Measurements from ENCODE around the gene FGD6. TPM values are rescaled to one million over a fixed set of nuclear protein-coding genes. Genes with fewer than 3 reads are reported as not detected.
"Not testable (repeated sequence)": the region's sequence is repeated elsewhere in the genome, so short reads cannot be mapped to it uniquely, and the experiment has no call there.

The FGD6 gene
- total RNA-seq, 3 donors from 2014 or later: 5.6 to 28.0 (median 13.1) TPM

DNA sequence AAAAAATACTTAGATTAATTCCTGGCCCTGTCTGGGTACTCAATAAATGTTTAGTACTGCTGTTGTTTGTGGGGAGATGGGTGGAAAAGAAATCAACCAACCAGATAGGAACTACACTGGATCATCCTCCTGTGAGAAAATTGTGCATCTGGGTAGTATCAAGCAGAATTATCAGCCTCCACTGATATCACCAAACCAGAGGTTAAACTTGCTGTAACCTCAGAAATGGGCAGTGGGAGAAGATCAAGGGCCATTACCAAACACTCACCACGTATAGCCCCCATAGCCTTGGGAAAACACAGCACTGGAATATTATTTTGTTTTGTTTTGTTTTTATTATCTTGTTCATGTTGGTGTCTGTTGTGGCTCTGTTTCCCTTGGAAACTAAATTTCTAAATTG lies 20.0 kb upstream of the FGD6 start:
- Histone ChIP-seq H3K27ac (no peak overlapping the region), H3K4me1 (no peaks in the 10 kb centered on the region), H3K4me3 (no peak overlapping the region), H3K36me3 (no peaks in the 10 kb centered on the region), H3K9me3 (no peaks in the 10 kb centered on the region), H3K27me3 (no peaks in the 10 kb centered on the region)
- DNase-seq (ENCODE audit: low spot score in 2 of 2): no peak
- intact Hi-C loops (cut with DNase I; ENCODE audit: low total_unique reads): no loop called here
- TF ChIP-seq POLR2AphosphoS5 (IDR thresholded peaks at IDR 0.05) (no peak), POLR2A (IDR thresholded peaks at IDR 0.05) (no peak)
- TF ChIP-seq, protein P1, sequence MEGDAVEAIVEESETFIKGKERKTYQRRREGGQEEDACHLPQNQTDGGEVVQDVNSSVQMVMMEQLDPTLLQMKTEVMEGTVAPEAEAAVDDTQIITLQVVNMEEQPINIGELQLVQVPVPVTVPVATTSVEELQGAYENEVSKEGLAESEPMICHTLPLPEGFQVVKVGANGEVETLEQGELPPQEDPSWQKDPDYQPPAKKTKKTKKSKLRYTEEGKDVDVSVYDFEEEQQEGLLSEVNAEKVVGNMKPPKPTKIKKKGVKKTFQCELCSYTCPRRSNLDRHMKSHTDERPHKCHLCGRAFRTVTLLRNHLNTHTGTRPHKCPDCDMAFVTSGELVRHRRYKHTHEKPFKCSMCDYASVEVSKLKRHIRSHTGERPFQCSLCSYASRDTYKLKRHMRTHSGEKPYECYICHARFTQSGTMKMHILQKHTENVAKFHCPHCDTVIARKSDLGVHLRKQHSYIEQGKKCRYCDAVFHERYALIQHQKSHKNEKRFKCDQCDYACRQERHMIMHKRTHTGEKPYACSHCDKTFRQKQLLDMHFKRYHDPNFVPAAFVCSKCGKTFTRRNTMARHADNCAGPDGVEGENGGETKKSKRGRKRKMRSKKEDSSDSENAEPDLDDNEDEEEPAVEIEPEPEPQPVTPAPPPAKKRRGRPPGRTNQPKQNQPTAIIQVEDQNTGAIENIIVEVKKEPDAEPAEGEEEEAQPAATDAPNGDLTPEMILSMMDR (IDR thresholded peaks at IDR 0.05): no peak

DNA sequence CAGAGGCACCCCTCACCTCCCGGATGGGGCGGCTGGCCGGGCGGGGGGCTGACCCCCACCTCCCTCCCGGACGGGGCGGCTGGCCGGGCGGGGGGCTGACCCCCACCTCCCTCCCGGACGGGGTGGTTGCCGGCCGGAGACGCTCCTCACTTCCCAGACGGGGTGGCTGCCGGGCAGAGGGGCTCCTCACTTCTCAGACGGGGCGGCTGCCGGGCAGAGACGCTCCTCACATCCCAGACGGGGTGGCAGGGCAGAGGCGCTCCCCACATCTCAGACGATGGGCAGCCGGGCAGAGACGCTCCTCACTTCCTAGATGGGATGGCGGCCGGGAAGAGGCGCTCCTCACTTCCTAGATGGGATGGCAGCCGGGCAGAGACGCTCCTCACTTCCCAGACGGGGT lies 18.4 kb upstream of the FGD6 start:
- H3K9me3 ChIP-seq; H3K27me3 ChIP-seq; DNase-seq (ENCODE audit: low spot score in 2 of 2); H3K4me1 ChIP-seq; H3K4me3 ChIP-seq; H3K27ac ChIP-seq; intact Hi-C loops (cut with DNase I; ENCODE audit: low total_unique reads); H3K36me3 ChIP-seq: not testable (repeated sequence)

DNA sequence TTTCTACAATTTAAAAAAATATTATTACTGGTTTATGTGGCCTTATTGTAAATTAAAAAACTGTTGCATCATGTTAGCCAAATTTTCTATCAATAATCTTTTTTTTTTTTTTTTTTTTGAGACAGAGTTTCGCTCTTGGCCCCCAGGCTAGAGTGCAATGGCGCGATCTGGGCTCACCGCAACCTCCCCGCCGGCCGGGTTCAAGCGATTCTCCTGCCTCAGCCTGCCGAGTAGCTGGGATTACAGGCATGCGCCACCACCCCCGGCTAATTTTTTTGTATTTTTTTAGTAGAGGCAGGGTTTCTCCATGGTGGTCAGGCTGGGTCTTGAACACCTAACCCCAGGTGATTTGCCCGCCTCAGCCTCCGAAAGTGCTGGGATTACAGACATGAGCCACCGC lies 16.9 kb upstream of the FGD6 start:
- DNase-seq (ENCODE audit: low spot score in 2 of 2); intact Hi-C loops (cut with DNase I; ENCODE audit: low total_unique reads); H3K9me3 ChIP-seq; H3K36me3 ChIP-seq; H3K27me3 ChIP-seq; H3K27ac ChIP-seq; H3K4me1 ChIP-seq; H3K4me3 ChIP-seq: not testable (repeated sequence)

DNA sequence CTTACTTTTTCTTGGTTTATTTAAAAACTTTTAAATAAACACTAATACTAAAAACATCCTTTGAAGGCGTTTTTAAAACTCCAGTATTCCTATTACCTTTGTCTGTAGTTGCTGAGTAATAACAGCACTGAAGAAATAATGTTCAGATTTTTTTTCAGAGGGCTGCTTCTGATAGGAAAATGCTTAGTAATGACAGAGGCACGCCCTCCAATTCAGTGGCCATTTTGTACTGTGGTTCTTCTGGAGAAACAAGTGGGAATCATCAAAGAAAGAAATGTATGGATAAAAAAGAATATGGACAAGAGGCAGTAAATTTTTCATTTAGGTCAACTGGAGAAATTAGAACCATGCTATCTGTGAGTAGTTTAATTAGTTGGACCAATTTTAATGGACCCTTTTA lies 13.9 kb upstream of the FGD6 start:
- H3K4me1 ChIP-seq: no peaks in the 10 kb centered on the region
- no peak for DNase-seq (ENCODE audit: low spot score in 2 of 2)
- H3K27me3 ChIP-seq: no peaks in the 10 kb centered on the region
- H3K9me3 ChIP-seq: no peaks in the 10 kb centered on the region
- intact Hi-C loops (cut with DNase I; ENCODE audit: low total_unique reads): no loop called here
- no peaks in the 10 kb centered on the region for H3K36me3 ChIP-seq
- no peak overlapping the region for H3K4me3 ChIP-seq
- TF ChIP-seq POLR2AphosphoS5 (IDR thresholded peaks at IDR 0.05) (no peak), POLR2A (IDR thresholded peaks at IDR 0.05) (no peak)
- TF ChIP-seq, protein P1 (IDR thresholded peaks at IDR 0.05): no peak
- H3K27ac ChIP-seq: no peak overlapping the region

DNA sequence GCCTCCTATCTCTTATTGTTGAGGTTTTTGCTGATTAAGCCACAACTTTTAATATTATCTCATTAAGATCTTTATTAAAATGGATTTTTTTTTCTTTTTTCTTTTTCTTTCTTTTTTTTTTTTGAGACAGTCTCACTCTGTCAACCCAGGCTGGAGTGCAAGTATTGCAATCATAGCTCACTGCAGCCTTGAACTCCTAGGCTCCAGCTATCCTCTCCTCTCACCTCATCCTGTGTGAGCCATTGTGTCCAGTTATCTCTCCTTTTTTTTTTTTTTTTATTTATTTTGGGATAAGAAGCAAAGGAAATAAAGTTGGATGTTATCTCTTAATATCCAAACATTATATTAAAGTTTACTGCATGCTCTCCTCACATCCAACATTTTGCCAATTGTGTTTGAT lies 13.0 kb upstream of the FGD6 start:
- Histone ChIP-seq H3K27ac (no peak overlapping the region), H3K4me1 (no peaks in the 10 kb centered on the region), H3K27me3 (no peaks in the 10 kb centered on the region)

DNA sequence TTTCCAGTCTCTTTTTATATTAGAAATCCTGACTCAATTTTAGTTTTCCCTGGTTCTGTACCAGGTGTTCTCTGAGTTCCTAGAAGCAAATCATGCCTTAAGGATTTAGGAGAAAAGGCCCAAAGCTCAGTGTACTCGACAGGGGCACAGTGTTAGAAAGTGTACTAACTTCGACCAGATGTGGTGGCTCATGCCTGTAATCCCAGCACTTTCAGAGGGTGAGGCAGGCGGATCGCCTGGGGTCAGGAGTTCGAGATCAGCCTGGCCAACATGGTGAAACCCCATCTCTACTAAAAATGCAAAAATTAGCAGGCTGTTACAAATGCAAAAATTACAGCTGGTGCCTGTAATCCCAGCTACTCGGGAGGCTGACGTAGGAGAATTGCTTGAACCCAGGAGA lies 12.4 kb upstream of the FGD6 start:
- no peaks in the 10 kb centered on the region for H3K9me3 ChIP-seq
- H3K4me3 ChIP-seq: no peak overlapping the region
- no peaks in the 10 kb centered on the region for H3K4me1 ChIP-seq
- no peaks in the 10 kb centered on the region for H3K36me3 ChIP-seq
- no peak overlapping the region for H3K27ac ChIP-seq
- intact Hi-C loops (cut with DNase I; ENCODE audit: low total_unique reads): no loop called here
- no peaks in the 10 kb centered on the region for H3K27me3 ChIP-seq
- no peak for TF ChIP-seq POLR2AphosphoS5 (IDR thresholded peaks at IDR 0.05)
- TF ChIP-seq, protein P1 (IDR thresholded peaks at IDR 0.05): no peak
- no peak for DNase-seq (ENCODE audit: low spot score in 2 of 2)

More for the DNA sequence above, 13.0 kb upstream of the FGD6 start:
- intact Hi-C loops (cut with DNase I; ENCODE audit: low total_unique reads): no loop called here
- no peak for TF ChIP-seq POLR2A (IDR thresholded peaks at IDR 0.05)
- TF ChIP-seq, protein P1 (IDR thresholded peaks at IDR 0.05): no peak
- TF ChIP-seq POLR2AphosphoS5 (IDR thresholded peaks at IDR 0.05): no peak
- Histone ChIP-seq H3K9me3 (no peaks in the 10 kb centered on the region), H3K36me3 (no peaks in the 10 kb centered on the region), H3K4me3 (no peak overlapping the region)
- DNase-seq (ENCODE audit: low spot score in 2 of 2): no peak

Measured in breast epithelium (tissue), 4 donors.